ENCODE results near the gene ZNF628.

ZNF628 gene

DNA sequence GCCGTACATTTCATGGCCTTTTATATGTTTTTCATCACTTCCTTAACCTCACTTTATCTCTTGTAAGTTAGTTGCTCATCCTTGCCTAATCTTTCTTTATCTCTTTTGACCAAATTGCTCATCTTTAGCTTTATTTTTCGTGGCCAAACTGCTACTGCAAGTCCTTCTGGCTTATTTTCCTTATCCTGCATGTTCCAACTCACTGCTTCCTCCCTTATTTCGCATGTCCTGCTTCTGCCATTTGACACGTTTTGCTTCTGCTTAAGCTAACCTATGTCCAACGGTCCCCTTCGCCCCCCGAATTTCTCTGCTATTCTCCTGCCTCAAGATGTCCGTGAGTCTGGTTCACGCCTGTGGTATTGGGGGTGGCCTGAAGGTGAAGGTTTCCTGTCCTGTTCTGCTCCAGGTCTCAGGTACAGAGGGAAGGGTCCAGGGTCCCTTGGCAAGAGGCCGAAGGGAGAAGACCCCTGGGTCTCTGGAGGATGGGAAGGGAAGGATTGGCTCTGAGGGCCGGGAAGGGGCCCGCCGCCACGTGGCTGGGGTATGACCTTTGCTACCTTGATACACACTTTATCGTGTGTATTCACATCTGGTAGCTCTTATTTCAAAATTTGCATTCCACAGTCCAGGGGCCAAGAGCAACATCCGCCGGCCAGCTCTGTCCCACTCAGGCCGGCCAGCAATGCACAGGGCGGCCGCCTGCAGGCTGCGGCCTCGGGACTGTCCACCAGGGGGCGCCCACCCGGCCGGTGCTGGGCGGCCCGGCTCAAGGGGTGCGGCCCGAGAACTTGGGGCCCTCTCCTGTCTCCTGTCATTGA, 9.0 kb upstream of the ZNF628 start:
- ATAC-seq (ENCODE audit: insufficient read depth, low read depth), result peak; percentile 93
- TF ChIP-seq EZH2 (IDR thresholded peaks at IDR 0.05; ENCODE audit: borderline replicate concordance, low read depth, low read length, severe bottlenecking), result no peak
- TF ChIP-seq, protein P1, sequence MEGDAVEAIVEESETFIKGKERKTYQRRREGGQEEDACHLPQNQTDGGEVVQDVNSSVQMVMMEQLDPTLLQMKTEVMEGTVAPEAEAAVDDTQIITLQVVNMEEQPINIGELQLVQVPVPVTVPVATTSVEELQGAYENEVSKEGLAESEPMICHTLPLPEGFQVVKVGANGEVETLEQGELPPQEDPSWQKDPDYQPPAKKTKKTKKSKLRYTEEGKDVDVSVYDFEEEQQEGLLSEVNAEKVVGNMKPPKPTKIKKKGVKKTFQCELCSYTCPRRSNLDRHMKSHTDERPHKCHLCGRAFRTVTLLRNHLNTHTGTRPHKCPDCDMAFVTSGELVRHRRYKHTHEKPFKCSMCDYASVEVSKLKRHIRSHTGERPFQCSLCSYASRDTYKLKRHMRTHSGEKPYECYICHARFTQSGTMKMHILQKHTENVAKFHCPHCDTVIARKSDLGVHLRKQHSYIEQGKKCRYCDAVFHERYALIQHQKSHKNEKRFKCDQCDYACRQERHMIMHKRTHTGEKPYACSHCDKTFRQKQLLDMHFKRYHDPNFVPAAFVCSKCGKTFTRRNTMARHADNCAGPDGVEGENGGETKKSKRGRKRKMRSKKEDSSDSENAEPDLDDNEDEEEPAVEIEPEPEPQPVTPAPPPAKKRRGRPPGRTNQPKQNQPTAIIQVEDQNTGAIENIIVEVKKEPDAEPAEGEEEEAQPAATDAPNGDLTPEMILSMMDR (IDR thresholded peaks at IDR 0.05; ENCODE audit: borderline replicate concordance, extremely low read depth, low read length, poor library complexity, severe bottlenecking), result peak; percentile 95
- H3K27ac ChIP-seq (ENCODE audit: low read length), result no peak overlapping the region
- no peaks in the 10 kb centered on the region for H3K79me2 ChIP-seq (ENCODE audit: insufficient read depth, low read length)
- peaks cover 14% of the 10 kb centered on the region for H3K4me1 ChIP-seq (ENCODE audit: insufficient read depth, low read length)
- H4K20me1 ChIP-seq (ENCODE audit: insufficient read depth, low read length), result no peaks in the 10 kb centered on the region
- no peaks in the 10 kb centered on the region for H3K27me3 ChIP-seq (ENCODE audit: insufficient read depth, low read length, poor library complexity)
- DNase-seq, result peak; percentile 48
- H3K9ac ChIP-seq (ENCODE audit: low read depth, low read length), result peak overlapping the region; percentile 25; the same call in 1 of the 2 replicates
- H3K4me3 ChIP-seq (ENCODE audit: low read depth in 1 of 2, low read length in 2 of 2), result no peak overlapping the region
- H3K9me3 ChIP-seq (ENCODE audit: insufficient read depth, low read length, severe bottlenecking), result no peaks in the 10 kb centered on the region
- H3K36me3 ChIP-seq (ENCODE audit: insufficient read depth, low read length), result no peaks in the 10 kb centered on the region
- peak overlapping the region; percentile 23; the same call in 1 of the 2 replicates for H3K4me2 ChIP-seq (ENCODE audit: insufficient read depth, low read length)
- H2AFZ ChIP-seq (ENCODE audit: low read depth, low read length), result peak overlapping the region; percentile 71

DNA sequence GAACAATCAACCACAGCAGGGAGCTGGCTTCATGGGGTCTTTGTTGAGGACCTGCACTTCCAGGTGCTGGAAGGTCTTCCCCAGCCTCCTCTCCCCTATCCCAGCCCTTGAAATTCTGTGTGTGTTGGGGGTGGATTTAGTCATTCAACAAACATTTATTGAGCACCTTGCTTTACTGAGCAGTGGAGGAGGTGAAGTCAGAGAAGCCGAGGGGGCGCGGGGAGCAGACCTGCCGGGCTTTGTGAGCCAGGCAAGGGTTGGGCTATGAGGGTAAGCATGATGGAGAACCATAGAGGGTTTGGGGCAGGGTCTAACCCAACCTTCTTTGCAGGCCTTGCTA, 8.4 kb upstream of the ZNF628 start:
- Histone ChIP-seq H3K4me1 (ENCODE audit: insufficient read depth, low read length) (peaks cover 8% of the 10 kb centered on the region), H3K9me3 (ENCODE audit: insufficient read depth, low read length, severe bottlenecking) (no peaks in the 10 kb centered on the region), H3K9ac (ENCODE audit: low read depth, low read length) (peak overlapping the region; percentile 25; the same call in 1 of the 2 replicates), H3K27me3 (ENCODE audit: insufficient read depth, low read length, poor library complexity) (no peaks in the 10 kb centered on the region), H3K4me2 (ENCODE audit: insufficient read depth, low read length) (peak overlapping the region; percentile 23; the same call in 1 of the 2 replicates), H3K79me2 (ENCODE audit: insufficient read depth, low read length) (no peaks in the 10 kb centered on the region), H3K27ac (ENCODE audit: low read length) (no peak overlapping the region), H4K20me1 (ENCODE audit: insufficient read depth, low read length) (no peaks in the 10 kb centered on the region), H3K36me3 (ENCODE audit: insufficient read depth, low read length) (no peaks in the 10 kb centered on the region), H3K4me3 (ENCODE audit: low read depth in 1 of 2, low read length in 2 of 2) (no peak overlapping the region), H2AFZ (ENCODE audit: low read depth, low read length) (peak overlapping the region; percentile 71)
- DNase-seq (no peak), ATAC-seq (ENCODE audit: insufficient read depth, low read depth) (no peak)
- TF ChIP-seq, protein P1 (IDR thresholded peaks at IDR 0.05; ENCODE audit: borderline replicate concordance, extremely low read depth, low read length, poor library complexity, severe bottlenecking), result no peak
- no peak for TF ChIP-seq EZH2 (IDR thresholded peaks at IDR 0.05; ENCODE audit: borderline replicate concordance, low read depth, low read length, severe bottlenecking)

DNA sequence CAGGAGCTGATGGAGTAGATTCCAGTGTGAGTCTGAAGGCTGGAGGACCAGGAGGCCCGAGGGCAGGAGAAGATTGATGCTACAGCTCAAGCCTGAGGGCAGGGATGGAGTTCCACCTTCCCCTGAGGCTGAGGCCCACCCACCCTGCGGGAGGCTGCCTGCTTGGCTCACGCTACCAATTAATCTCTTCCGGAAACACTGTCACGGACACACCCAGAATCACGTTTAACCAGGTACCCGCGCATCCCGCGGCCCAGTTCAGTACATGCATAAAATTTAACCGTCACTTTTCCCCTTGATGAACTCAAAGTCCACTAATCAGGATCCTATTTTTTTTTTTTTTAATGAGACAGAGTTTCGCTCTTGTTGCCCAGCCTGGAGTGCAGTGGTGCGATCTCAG, 5.2 kb upstream of the ZNF628 start:
- Histone ChIP-seq H3K4me1 (ENCODE audit: insufficient read depth, low read length) (peaks cover 21% of the 10 kb centered on the region), H3K9me3 (ENCODE audit: insufficient read depth, low read length, severe bottlenecking) (no peaks in the 10 kb centered on the region), H4K20me1 (ENCODE audit: insufficient read depth, low read length) (no peaks in the 10 kb centered on the region), H3K4me2 (ENCODE audit: insufficient read depth, low read length) (no peak overlapping the region), H3K27me3 (ENCODE audit: insufficient read depth, low read length, poor library complexity) (no peaks in the 10 kb centered on the region), H3K27ac (ENCODE audit: low read length) (no peak overlapping the region), H3K9ac (ENCODE audit: low read depth, low read length) (no peak overlapping the region), H3K79me2 (ENCODE audit: insufficient read depth, low read length) (no peaks in the 10 kb centered on the region), H3K36me3 (ENCODE audit: insufficient read depth, low read length) (no peaks in the 10 kb centered on the region), H2AFZ (ENCODE audit: low read depth, low read length) (no peak overlapping the region), H3K4me3 (ENCODE audit: low read depth in 1 of 2, low read length in 2 of 2) (no peak overlapping the region)
- DNase-seq (no peak), ATAC-seq (ENCODE audit: insufficient read depth, low read depth) (no peak)
- TF ChIP-seq, protein P1 (IDR thresholded peaks at IDR 0.05; ENCODE audit: borderline replicate concordance, extremely low read depth, low read length, poor library complexity, severe bottlenecking), result no peak
- no peak for TF ChIP-seq EZH2 (IDR thresholded peaks at IDR 0.05; ENCODE audit: borderline replicate concordance, low read depth, low read length, severe bottlenecking)

Data from DND-41 (cell line).